Measurements from ENCODE around the gene PUDP.

Gene PUDP

DNA sequence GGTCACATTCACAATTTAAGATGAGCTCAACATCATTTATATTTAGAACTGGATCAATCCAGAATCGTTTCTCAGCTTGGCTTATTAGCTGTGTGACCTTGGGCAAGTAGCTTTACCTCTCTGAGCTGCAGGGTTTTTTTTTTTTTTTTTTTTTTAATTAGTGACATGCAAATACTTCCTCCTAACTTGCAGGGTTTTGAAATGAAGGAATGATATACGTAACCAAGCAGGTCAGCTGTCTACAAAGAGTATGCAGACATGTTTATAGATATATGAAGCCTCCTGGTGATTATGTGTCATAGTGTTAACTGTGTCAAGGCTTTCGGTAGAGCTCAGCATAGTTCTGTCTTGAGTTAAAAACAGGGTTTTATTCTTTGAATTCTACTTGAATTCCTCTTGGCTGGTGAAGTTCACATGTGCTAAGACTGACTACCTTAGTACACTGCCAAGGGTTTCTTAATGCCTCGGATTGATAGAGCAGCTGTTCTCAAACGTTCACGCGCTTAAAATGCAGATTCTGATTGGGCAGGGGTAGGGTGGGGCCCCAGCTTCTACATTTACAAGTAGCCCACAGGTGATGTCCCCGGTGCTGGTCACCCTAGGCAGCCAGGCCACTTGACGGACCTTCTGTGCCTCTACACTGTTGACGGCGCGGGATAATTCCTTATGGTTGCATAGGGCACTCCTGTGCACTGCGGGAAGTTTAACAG, 1.1 kb downstream of the PUDP start:
- DNase-seq = no peak

GRCh38 chrX:7146020-7146702, 1.8 kb downstream of the PUDP start:
- no peak for DNase-seq

DNA sequence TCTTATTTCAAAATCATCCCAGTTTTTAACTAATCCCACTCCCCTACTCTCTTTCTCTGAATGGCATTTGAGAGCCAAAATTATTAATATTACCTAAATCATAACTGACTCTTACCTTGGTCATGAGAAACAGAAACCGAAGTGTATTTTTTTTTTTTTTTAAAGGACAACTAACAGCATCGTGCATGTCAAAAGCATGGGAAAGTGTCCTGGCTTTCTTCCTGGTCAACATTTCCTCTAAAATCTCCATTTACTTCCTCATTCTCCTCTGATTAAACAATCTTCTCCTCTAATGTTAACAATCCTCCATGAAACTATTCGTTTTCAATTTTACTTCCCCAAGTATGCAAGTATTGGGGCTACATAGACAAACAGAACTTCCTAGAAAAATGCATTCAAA, 2.5 kb downstream of the PUDP start:
- no peak for DNase-seq

DNA sequence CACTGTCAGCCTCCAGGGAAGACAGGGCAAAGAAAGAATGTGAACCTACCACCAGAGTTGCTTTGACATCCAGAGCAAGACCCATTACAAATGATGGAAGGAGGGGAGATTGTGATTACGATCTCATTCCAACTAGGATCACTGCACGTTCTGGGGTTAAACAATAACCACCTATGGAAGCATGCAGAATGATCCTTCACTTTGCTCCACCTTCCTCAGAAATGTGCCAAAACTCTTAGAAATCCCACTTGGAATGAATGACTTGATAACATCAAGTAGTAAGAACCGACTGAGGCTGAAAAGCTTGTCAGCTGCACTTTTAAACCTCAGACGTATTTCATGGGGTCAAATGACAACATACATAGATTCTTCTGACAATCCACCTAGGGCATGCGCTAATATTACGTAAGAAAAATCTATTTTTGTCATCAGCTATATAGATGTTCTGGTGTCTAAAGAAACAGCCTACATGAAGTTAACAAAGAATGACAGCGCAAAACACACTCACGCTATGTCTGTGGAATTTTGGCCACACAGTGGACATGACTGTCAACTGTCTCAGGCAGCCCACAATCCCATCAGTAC, 3.9 kb downstream of the PUDP start:
- DNase-seq = no peak

- DNase-seq = no peak
These were observed 4.9 kb downstream of the PUDP start for GRCh38 chrX:7143076-7143475.

GRCh38 chrX:7139202-7140081, 8.5 kb downstream of the PUDP start:
- DNase-seq = no peak

DNA sequence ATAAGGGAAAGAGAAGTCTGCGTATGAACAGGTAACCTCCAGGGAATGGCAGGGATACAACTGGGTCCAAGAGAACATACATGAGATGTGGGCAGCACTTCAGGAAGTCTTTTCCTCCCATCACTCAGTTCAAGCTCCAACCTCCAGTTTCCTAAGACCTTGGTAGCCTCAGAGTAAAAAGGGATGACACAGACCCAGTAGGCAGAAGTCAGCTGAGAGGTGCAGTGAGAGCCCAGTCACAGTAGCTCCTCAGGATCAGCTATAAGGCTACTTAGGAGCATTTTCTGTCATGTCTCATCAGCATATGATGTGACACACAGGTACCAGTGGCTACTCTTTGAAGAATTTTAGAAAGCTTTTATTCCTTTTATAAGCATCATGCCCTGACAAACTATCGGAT, 13.0 kb downstream of the PUDP start:
- no peak for DNase-seq

- no peak for DNase-seq
These were observed 14.9 kb downstream of the PUDP start for GRCh38 chrX:7133050-7133440.

GRCh38 chrX:7132335-7133049, 15.5 kb downstream of the PUDP start:
- peak; percentile 73 for DNase-seq

- DNase-seq = no peak
These were observed 16.3 kb downstream of the PUDP start for GRCh38 chrX:7131621-7132020.

GRCh38 chrX:7127056-7127455, 20.9 kb downstream of the PUDP start:
- no peak for DNase-seq

GRCh38 chrX:7120878-7121219, 27.1 kb downstream of the PUDP start:
- no peak for DNase-seq

DNA sequence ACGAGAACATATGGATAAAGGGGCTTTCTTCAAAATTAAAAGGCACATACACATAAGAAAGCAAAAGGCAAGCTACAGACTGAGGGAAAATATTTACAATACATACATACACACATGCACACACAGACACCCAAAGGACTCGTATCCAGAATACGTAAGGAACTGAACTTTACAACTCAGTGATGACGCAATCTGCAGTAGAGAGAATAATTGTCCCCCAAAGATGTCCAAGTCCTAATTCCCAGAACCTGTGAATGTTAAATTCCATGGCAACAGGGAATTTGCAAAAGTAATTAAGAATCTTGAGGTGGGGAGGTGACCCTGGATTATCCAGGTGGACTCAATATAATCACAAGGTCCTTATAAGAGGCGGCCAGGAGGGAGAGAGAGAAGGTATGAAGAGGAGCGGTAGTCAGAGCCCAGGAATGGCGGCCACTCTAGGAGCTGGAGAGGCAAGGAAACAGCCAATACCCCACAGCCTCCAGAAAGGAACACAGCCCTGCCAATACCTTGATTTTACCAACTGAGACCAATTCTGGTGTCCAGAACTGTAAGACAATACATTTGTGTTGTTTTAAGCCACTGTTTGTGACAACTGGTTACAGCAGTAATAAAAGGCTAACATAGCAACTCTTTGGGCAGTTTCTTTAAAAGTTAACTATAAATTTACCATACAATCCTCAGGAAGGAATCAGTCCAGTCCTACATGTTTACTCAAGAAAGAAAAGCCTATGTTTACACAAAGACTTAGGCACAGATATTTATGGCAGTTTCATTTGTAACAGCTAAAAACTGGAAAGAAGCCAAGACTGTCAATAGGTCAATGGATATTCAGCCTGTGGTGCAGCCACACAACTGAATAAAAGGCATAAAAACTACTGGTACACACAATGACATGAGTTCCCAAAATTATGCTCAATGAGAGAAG, 27.7 kb downstream of the PUDP start:
- peak; percentile 23 for DNase-seq

DNA sequence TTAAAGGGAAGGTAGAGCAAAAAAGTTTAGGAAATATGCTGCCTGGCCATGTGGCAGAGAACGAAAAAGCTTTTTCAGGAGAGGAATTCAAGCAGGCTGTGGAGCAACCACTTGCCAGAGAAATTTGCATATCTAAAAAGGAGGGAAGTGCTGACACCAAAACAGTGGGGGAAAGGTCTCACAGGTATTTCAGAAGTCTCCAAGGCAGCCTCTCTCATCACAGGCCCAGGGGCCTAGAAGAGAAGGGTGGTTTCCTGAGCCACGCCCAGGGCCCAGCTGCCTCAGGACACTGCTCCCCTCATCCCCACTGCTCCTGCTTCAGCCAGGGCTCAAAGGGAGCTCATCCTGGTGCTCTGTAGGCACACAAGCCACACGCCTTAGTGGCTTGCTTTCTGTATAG, 30.4 kb downstream of the PUDP start:
- DNase-seq = no peak

- no peak for DNase-seq
These were observed 31.9 kb downstream of the PUDP start for GRCh38 chrX:7116081-7116480.

GRCh38 chrX:7115557-7115956, 32.4 kb downstream of the PUDP start:
- no peak for DNase-seq

- no peak for DNase-seq
These were observed 35.9 kb downstream of the PUDP start for GRCh38 chrX:7112071-7112470.

GRCh38 chrX:7111518-7111917, 36.4 kb downstream of the PUDP start:
- no peak for DNase-seq

DNA sequence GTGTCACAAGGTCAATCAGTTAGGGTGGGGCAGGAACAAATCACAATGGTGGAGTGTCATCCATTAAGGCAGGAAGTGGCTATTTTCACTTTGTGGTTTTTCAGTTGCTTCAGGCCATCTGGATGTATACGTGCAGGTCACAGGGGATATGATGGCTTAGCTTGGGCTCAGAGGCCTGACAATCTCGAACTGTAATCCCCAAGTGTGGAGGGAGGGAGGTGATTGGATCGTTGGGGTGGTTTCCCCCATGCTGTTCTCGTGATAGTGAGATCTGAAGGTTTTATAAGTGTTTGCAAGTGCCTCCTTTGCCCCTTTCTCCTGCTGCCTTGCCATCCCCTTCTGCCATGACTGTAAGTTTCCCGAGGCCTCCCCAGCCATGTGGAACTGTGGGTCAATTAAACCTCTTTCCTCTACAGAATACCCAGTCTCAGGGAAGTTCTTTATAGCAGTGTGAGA, 37.1 kb downstream of the PUDP start:
- DNase-seq = no peak

- no peak for DNase-seq
These were observed 37.8 kb downstream of the PUDP start for GRCh38 chrX:7109838-7110793.

All from NCI-H510A (cell line).